ENCODE results near the gene THEM5.

GRCh38 chr1:151833172-151833900 lies 20.2 kb downstream of the THEM5 start:
- no peak for TF ChIP-seq CTCF (conservative IDR thresholded peaks at IDR 0.05)
- TF ChIP-seq EZH2 (IDR thresholded peaks at IDR 0.05; ENCODE audit: low read depth) = no peak

All from PC-9 (cell line).